Transverse colon (tissue), 4 donors: ENCODE results near the gene SPATA6. TPM values are rescaled to one million over a fixed set of nuclear protein-coding genes. Genes with fewer than 3 reads are reported as not detected.

Experiments
- DNase-seq: peaks from one replicate; pipeline ENCODE4 v3.0.0-alpha.2; 2019
- H3K27ac ChIP-seq, 4 donors: fragments of 200-600 bp; sonication (generic); 2 replicates each; pipeline ENCODE4 v1.5.1; 2016 to 2018; ENCODE audit warnings: inconsistent platforms in 4 of 4
- H3K27me3 ChIP-seq: fragments of 200-600 bp; sonication (generic); 2 replicates; pipeline ENCODE4 v1.5.1; 2017; ENCODE audit warnings: inconsistent platforms
- H3K36me3 ChIP-seq, 4 donors: fragments of 200-600 bp; sonication (generic); 2 replicates each; pipeline ENCODE4 v1.5.1; 2017 to 2019; ENCODE audit warnings: inconsistent platforms in 4 of 4
- H3K4me1 ChIP-seq, 4 donors: fragments of 200-600 bp; sonication (generic); 2 replicates each; pipeline ENCODE4 v1.5.1; 2017 to 2020; ENCODE audit warnings: inconsistent platforms in 4 of 4
- H3K4me3 ChIP-seq, 4 donors: fragments of 200-600 bp; sonication (generic); 1 replicate in 1 of 4; 2 replicates in 3 of 4; pipeline versions ENCODE4 v1.5.1 to v1.6.1; 2017 to 2019; ENCODE audit warnings: inconsistent platforms in 4 of 4
- H3K9me3 ChIP-seq, 2 donors: fragments of 200-600 bp; sonication (generic); 2 replicates each; pipeline ENCODE4 v1.5.1; 2017 to 2019; ENCODE audit warnings: inconsistent platforms in 2 of 2
- EP300 ChIP-seq: sonication (generic); formaldehyde crosslinking; IDR thresholded peaks from one replicate; pipeline ENCODE4 v1.6.1; 2017; ENCODE audit warnings: antibody characterized with exemption, low read depth
- POLR2A ChIP-seq: fragments of 450-650 bp; IDR thresholded peaks from one replicate; pipeline ENCODE4 v1.6.1; 2016; ENCODE audit warnings: antibody characterized with exemption, mild to moderate bottlenecking, moderate library complexity
- POLR2AphosphoS5 ChIP-seq, 3 donors: sonication (generic); formaldehyde crosslinking; IDR thresholded peaks; one replicate each; pipeline ENCODE4 v1.6.1; 2016; ENCODE audit warnings: antibody characterized with exemption in 3 of 3
- WGBS, 2 donors: methylation state at CpG; one replicate each; pipeline ENCODE4 v1.1.5; 2018; ENCODE audit warnings: low coverage in 1 of 2; 5-methylcytosine and 5-hydroxymethylcytosine counted together
- in situ Hi-C, 4 donors: fragments of 200-750 bp; cut with MboI; loops; one replicate each; pipeline versions ENCODE4 v1.15.0 to v1.15.1; 2017; ENCODE audit warnings: low sequenced_read_pairs in 3 of 4, low pct_ligation_motif_present in 1 of 4, low pct_unique_long_range_greater_than_20kb in 1 of 4
- intact Hi-C: fragments of 100-400 bp; cut with DNase I; formaldehyde crosslinking; loops from one replicate; pipeline ENCODE4 v1.15.1; 2023; ENCODE audit warnings: low total_unique reads
- total RNA-seq, 4 donors: library from RNA; depleted of rRNA; stranded (reverse); fragments of >200 nt; gene quantifications; one replicate each; pipeline ENCODE4 v1.1.0, GENCODE V29; 2016
- TF ChIP-seq, protein P1 (sequence below), 5 experiments: fragments of 200-600 bp in 3 of 5; fragments of 450-650 bp in 2 of 5; sonication (generic) in 3 of 5; IDR thresholded peaks; 1 replicate in 2 of 5; 2 replicates in 3 of 5; pipeline ENCODE4 v1.5.1; 2016 to 2017; ENCODE audit warnings: antibody characterized with exemption in 5 of 5, inconsistent platforms in 3 of 5, mild to moderate bottlenecking in 2 of 5, moderate library complexity in 1 of 5

Gene SPATA6
- total RNA-seq, 4 donors from 2014 or later: 8.2 to 16.5 (median 14.6) TPM

DNA sequence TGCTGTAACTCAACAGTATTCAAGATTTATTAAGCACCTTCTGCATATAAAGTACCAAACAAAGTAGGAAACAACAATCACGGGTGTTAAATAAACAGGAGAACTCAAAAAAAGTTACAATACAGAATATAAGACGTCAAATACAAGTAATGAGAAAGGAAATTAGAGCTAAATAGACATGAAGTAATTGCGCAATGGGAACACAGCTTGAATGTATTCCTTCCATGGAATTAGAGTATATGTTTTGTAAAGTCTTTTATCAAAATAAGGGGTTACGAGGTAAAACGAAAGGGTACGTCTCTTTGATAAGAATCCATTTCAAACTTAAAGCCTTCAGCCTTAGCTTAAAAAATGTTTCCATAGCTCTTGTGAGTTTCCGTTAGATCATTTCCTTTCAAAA lies 109.1 kb downstream of the SPATA6 start:
- WGBS, 2 donors: 82 to 87% methylated on average over 7 of the region's 7 CpGs

DNA sequence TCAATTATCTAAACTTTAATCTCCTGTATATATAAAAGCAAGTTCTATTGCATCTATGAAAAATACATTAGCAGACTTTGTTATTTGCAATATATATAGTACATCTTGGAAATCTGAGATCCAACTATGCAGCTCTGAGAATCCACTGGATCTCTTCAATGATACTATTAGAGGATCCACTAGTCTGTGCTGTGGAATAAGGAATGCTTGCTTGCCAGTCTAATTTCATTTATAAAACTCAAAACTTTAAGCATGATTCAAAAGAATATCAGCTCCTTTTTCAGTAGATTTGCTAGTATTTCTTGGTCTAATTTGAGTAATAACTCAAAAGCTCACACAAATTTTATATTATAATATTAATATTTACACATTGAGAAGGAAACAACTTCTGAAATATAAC lies 115.1 kb downstream of the SPATA6 start:
- H3K27ac ChIP-seq: no peak overlapping the region
- TF ChIP-seq, protein P1, sequence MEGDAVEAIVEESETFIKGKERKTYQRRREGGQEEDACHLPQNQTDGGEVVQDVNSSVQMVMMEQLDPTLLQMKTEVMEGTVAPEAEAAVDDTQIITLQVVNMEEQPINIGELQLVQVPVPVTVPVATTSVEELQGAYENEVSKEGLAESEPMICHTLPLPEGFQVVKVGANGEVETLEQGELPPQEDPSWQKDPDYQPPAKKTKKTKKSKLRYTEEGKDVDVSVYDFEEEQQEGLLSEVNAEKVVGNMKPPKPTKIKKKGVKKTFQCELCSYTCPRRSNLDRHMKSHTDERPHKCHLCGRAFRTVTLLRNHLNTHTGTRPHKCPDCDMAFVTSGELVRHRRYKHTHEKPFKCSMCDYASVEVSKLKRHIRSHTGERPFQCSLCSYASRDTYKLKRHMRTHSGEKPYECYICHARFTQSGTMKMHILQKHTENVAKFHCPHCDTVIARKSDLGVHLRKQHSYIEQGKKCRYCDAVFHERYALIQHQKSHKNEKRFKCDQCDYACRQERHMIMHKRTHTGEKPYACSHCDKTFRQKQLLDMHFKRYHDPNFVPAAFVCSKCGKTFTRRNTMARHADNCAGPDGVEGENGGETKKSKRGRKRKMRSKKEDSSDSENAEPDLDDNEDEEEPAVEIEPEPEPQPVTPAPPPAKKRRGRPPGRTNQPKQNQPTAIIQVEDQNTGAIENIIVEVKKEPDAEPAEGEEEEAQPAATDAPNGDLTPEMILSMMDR (IDR thresholded peaks at IDR 0.05): no peak
- DNase-seq: no peak
- in situ Hi-C loops: no loop called here
- H3K4me1 ChIP-seq: no peaks in the 10 kb centered on the region
- no peaks in the 10 kb centered on the region for H3K9me3 ChIP-seq
- no peak overlapping the region for H3K4me3 ChIP-seq
- intact Hi-C loops: no loop called here
- no peaks in the 10 kb centered on the region for H3K36me3 ChIP-seq
- H3K27me3 ChIP-seq: no peaks in the 10 kb centered on the region

More for the DNA sequence above, 109.1 kb downstream of the SPATA6 start:
- no peaks in the 10 kb centered on the region for H3K27me3 ChIP-seq
- no peaks in the 10 kb centered on the region for H3K4me1 ChIP-seq
- no peaks in the 10 kb centered on the region for H3K36me3 ChIP-seq
- no peak overlapping the region for H3K4me3 ChIP-seq
- intact Hi-C loops: no loop called here
- no peak overlapping the region for H3K27ac ChIP-seq
- TF ChIP-seq, protein P1 (IDR thresholded peaks at IDR 0.05): no peak
- TF ChIP-seq EP300: no peak
- DNase-seq: no peak
- in situ Hi-C loops: no loop called here
- H3K9me3 ChIP-seq: no peaks in the 10 kb centered on the region

DNA sequence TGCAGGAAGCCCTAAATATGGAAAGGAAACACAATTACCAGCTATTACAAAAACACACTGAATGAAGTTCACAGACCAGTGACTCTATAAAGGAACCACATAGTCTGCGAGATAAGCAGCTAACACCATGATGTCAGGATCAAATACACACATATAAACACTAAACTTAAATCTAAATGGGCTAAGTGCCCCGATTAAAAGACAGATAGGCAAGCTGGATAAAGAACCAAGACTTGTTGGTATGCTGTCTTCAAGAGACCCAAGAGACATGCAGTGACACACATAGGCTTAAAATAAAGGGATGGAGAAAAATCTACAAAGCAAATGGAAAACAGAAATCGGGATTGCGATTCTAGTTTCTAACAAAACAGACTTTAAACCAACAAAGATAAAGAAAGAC lies 127.6 kb downstream of the SPATA6 start:
- DNase-seq: no peak
- no peaks in the 10 kb centered on the region for H3K27me3 ChIP-seq
- in situ Hi-C loops (no loop called here), intact Hi-C loops (no loop called here)
- H3K9me3 ChIP-seq: peaks cover 5 to 8% of the 10 kb centered on the region in 2 donors
- WGBS, 2 donors: 89 to 91% methylated on average over 4 of the region's 4 CpGs
- H3K4me1 ChIP-seq: no peaks in the 10 kb centered on the region
- no peak overlapping the region for H3K27ac ChIP-seq
- no peaks in the 10 kb centered on the region for H3K36me3 ChIP-seq
- H3K4me3 ChIP-seq: no peak overlapping the region
- TF ChIP-seq POLR2AphosphoS5 (IDR thresholded peaks at IDR 0.05) (no peak), EP300 (no peak), POLR2A (no peak)
- TF ChIP-seq, protein P1 (IDR thresholded peaks at IDR 0.05): no peak

DNA sequence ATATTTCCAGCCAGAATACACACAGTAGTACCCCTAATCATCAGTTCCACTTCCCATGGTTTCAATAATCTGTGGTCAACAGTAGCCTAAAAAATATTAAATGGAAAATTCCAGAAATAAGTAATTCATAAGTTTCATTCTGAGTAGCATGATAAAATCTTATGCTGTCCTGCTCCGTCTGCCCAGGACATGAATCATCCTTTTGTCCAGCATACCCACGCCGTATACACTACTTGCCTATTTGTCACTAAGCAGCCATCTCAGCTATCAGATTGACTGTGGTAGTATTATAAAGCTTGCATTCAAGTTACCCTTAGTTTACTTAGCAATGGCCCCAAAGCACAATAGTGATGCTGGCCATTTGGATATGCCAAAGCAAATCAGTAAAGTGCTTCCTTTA lies 130.8 kb downstream of the SPATA6 start:
- 82% methylated on average over 3 of the region's 3 CpGs; no CpG with 5 or more reads in 1 of the 2 donors for WGBS, 2 donors
- H3K4me1 ChIP-seq: no peaks in the 10 kb centered on the region

More for the DNA sequence above, 130.8 kb downstream of the SPATA6 start:
- no peak overlapping the region for H3K27ac ChIP-seq
- H3K36me3 ChIP-seq: no peaks in the 10 kb centered on the region
- no peaks in the 10 kb centered on the region for H3K27me3 ChIP-seq
- H3K4me3 ChIP-seq: no peak overlapping the region
- in situ Hi-C loops (no loop called here), intact Hi-C loops (no loop called here)
- TF ChIP-seq POLR2A (no peak), POLR2AphosphoS5 (IDR thresholded peaks at IDR 0.05) (no peak), EP300 (no peak)
- TF ChIP-seq, protein P1 (IDR thresholded peaks at IDR 0.05): no peak
- no peak for DNase-seq
- peaks cover 8% of the 10 kb centered on the region in 2 donors for H3K9me3 ChIP-seq
